ENCODE measurements around the gene RGS16.

Gene RGS16

DNA sequence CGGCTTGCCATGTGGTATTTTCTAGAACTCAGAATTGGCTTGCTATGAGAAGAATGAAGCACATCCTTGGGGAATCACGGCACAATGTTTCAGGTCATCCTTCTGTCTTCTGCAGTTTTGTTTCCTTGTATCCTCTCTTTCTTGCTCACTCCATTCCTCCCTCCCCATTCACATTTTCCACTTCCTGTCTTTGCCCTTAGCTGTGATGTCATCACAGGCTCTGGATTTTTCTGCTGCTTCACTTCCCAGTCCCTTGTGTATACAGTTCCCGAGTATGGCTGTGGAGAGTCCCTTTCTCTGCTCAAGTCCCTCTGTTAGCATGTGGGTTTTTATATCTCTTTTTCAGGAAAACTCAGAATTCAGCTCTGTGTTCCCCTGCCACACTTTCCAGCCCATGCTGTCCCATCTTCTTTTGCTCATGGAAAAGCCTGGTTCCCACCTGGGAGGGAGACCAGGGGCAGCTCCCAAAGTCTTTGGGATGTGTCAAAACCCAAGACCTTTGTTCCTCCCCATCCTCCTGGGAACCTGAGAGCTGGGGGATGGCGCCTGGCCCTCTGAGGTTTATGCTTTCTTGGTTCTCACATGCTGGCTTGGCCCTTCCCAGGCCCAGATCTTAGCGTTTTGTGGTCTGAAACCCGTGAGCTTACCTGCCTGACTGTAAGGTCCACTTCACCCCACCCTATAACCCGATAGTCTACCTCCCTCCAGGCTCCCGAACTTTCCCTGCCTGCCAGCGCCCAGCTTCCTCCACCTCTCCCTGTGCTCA lies 4.8 kb upstream of the RGS16 start:
- no peak for DNase-seq (ENCODE audit: low read depth in 2 of 2)

DNA sequence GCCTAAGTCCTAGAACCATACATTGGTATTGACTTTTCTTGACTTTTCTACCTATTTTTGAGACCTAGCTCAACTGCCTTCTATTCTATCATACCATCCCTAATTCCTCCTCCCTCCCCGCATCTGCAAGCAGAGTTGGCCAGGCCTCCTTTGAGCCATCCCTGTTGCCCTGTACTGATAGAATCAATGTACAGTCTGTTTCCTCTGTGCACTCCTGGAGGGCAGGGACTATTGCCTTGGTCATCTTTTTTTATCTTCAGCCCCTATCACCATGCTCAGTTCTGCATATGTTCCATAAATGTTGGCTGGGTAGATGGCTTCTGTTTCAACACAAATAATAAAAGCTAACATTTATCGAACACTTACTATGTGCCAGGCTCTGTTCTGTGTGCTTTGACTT lies 4.0 kb upstream of the RGS16 start:
- no peak for DNase-seq (ENCODE audit: low read depth in 2 of 2)

DNA sequence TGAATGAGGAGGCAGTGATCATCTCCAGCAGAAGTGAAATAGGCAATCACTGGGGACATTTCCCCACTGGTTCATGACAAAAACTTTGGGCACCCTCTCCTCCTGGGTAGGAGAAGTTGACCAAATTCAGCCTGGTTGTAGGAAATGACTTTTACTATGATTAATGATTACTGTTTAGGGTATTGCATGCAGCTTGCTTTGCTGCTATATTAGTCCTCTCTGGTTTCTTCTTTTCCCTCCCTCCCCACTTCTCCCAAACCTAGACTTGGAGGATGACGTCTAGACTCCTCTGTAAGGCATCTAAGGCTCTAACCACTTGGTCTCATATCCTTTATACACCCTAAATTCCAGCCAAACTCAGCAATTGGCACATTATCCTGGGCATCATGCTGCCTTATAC lies 3.4 kb upstream of the RGS16 start:
- no peak for DNase-seq (ENCODE audit: low read depth in 2 of 2)

DNA sequence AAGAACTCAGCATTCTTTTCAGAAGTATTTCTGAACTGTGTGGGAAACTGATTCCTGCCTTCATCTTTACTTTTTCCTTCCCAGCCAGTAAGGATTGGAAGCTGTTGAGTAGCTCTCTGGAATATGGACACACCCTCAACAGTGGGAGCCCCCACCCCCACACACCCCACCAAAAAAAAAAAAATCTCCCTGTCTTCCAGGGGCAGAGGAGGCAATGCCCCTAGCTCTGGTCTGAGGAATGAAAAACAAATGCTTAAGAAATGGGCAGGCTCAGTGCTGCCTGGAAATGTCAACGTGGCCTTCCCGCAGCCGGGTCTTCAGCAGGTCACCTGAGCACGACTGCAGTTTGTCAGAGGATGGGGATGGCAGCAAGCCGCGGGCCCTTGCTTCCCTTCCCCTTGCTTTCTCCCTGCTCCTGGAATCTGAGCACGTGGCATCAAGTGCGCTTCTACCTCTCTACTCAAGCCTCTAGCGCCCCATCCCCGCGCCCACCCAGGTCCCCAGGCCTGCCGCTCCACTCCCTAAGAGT lies 479 bp downstream of the RGS16 start:
- DNase-seq (ENCODE audit: low read depth in 2 of 2): no peak

DNA sequence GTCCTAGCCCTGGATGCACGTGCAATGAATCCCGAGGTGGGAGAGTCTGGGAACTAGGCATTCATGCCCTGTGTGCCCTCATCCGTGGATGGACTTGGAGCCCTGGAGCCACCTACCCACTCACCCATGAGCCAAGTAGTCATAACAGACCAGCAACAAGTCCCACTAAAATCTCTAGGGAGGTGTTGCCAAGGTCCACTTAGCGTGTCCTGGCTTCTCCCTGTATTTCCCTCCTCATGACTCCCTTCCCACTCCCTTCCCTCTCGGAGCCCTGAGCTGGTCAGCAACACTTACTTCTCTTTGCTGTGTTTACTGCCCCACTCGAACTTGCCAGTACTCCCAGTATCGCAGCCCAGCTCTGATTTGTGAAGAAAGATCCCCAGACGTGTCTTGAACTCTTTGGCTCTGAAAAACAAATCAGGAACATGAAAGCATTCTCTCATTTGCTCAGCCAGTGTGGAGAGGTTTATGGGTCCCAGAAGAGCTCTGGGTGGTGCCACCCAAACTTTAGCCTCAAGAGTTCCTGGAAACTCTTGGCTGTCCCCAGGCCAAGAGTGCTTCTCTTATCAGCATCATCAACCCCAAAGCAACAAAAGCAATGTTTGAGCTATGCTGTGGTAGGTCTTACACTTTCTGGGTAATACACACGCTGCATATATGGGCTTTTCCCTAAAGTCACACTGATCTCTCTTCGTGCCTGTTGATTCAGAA lies 1.1 kb downstream of the RGS16 start:
- no peak for DNase-seq (ENCODE audit: low read depth in 2 of 2)

DNA sequence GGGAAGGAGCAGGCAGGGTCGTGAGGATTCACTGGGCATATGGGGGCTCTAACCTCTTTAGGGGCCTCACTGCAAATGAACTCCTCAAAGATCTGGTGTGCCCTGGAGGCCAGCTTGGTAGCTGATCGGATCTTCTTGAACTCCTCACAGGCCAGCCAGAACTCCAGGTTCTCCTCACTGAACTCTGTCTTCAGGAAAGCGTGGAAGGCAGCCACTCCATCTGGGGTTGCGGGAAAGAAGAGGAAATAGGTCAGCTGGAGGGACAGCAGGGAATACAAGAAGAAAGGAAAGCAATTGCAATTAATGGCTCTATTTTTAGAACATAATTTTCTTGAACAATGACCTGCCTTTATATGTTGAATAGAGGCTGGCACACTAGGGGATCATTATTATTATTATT lies 2.3 kb downstream of the RGS16 start:
- no peak for DNase-seq (ENCODE audit: low read depth in 2 of 2)

DNA sequence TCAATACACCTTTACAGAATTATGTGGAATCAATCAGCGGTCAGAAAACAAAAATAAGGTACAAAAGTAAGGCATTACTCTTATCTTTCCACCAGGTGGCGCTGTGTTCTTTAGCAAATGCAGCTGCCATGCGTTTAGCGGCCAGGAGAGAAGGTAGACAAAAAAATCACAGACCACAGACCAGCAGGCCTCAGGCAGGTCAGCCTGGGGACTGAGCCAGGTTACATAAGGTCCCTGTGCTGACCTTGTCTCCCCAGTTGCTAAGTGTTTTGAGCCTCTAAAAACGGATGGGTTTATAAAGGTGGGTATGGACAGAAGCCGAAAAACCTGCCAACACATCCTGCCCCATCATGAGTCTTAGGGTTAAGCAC lies 2.8 kb downstream of the RGS16 start:
- peak in 1 of 2 experiments; percentile 35 for DNase-seq (ENCODE audit: low read depth in 2 of 2)

DNA sequence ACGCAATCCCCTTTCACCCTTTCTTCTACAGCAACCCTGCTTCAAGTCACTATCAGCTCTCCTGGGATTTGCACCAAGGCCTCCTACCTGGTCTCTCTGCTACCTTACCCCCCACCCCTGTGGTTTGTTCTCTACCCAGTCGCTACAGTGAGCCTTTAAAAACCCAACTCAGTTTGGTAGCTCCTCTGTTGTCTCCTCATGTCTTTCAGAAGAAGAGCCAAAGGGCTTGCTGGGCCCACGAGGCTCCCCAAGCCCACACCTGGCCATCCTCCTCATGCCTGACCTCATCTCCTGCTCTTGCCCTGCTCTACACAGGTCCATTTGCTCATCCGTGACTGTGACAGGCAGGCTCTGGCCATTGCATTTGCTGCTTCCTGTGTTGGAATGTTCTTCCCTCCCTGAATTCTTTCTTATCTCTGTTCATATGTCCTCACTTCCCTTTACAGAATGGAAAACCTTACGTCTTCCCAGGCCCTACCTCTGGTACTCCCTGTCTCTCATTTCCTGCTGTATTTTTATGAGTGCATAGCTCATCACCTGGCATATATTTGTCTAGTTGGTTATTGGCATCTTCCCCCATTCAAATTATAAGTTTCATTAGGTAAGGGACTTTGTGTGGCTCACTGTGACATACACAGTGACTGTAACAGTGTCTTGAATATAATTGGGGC lies 3.3 kb downstream of the RGS16 start:
- no peak for DNase-seq (ENCODE audit: low read depth in 2 of 2)

DNA sequence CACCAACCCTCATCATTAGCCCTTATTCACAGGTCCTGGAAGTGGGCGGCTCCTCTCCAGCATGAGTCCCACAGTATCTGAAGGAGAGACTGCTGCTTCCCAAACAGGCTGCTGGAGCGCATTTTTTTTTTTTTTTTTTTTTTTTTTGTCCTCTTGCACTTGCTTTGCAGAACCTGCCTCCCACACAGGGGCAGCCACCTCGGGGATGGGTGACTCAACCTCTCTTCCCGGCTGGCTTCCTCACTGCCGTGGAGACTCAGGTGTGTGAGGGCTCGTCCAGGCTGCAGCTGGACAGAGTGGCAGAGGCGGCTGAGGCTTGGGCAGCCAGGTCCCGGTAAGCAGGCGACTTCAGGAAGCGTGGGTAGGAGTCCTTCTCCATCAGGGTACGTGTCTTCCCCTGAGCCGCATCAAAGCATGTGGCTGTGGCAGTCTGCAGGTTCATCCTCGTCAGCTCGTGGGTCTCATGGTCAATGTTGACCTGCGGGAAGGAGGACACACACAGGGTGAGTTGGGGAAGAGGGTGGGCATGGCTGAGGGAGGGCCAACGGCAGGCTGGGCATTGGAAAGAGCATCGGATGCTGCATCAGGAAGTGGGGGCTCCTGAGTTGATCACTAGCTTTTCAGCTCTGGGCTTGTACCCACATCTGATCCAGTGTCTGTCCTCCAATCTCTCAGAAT lies 4.0 kb downstream of the RGS16 start:
- no peak for DNase-seq (ENCODE audit: low read depth in 2 of 2)

DNA sequence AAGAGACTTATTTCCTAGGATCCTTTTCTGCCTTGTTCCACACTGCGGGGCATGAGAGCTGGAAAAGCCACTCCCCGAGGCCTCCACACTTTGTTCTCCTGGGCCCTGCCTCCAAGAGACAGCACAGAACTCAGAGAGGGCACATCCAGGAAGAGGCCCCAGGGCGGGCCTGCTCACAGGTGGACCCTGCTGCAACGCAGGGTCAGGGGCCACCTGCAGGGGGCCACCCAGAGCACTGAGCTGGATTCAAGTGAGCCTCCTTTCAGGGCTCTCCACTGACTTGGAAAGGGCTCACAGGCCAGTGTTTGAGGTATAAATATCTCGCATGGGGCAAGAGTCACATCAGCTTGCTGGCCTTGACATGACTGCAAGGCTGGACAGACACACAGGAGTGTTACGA lies 4.8 kb downstream of the RGS16 start:
- DNase-seq (ENCODE audit: low read depth in 2 of 2): no peak

DNA sequence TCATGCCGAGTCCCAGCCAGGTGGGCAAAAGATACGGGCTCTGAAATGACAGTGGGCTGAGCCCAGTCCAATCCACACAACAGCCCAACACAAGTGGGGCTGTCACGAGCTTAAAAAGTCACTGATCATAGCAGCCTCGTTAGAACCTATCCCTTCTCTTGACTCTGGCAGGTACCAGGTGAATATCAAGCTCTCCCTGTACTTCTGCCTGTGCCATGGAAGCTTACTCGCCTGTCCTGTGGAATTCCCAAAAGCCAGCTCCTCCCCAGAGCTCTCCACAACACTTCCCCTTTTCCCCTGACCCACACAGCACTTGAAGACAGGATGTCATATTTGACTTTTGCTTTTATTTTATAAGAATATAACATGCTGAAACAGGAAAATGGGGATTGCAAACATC lies 5.9 kb downstream of the RGS16 start:
- DNase-seq (ENCODE audit: low read depth in 2 of 2): no peak

DNA sequence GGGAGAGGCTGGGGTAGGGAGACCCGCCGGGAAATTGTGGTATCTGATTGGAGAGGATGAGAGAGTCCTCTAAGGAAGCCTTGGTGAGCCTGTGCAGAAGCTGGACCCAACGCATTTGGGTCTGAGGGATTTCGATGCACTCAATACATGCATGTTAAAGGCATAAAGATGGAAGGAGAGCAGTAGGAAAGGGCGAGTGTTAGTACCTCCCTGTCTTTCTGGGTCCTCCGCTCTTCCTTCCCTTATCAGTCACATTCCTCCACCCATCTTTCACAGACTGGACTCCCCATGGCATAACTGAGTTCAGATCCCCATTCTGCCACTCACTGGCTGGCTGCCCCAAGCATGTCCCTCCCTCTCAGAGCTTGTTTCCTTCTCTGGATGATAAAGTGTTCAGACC lies 7.3 kb downstream of the RGS16 start:
- DNase-seq (ENCODE audit: low read depth in 2 of 2): no peak

DNA sequence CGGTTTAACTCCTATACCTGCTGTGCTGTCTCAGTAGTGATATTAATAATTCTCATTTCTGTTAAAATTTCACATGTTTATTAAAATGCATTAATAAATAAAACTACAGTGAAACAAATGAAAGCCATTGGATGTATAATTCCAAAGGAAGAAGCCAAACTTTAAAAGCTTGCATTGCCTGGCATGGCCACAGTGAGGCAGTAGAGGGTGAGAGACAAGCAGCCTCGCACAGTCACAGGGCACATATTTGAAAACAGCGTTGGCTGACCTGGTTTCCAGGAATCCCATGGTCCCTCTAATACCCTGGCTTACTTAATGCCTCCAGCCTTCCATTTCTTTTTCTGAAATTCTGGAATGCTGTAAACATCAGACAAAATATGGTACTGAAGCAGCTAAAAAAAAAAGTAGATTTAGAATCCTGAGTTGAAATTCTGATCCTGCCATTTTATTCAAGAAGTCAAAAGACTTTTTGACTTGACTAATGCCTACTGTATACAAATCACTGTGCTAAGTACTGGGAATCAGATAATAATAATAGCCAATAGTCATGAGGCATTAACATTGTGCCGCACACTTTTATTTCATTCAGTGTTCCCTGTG lies 8.4 kb downstream of the RGS16 start:
- peak; percentile 36 to 66 for DNase-seq (ENCODE audit: low read depth in 2 of 2)

DNA sequence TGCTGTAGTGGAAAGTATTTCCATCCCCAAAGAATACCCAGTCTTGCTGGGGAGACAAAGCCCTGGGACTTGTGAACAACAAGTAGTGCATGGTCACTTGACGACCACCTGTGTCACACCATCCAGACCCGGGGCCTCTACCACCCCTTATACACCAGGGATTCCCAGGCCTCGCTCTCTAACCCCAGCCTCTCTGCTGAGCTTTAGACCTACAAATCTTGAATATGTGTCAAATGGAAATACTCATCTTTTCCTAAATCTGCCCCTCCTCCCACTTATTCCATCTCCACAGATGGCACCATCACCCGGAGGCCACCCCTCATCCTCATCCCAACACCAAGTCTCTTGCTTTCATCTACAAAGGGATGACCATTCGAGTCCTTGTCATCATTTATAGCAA lies 14.3 kb downstream of the RGS16 start:
- DNase-seq (ENCODE audit: low read depth in 2 of 2): no peak

DNA sequence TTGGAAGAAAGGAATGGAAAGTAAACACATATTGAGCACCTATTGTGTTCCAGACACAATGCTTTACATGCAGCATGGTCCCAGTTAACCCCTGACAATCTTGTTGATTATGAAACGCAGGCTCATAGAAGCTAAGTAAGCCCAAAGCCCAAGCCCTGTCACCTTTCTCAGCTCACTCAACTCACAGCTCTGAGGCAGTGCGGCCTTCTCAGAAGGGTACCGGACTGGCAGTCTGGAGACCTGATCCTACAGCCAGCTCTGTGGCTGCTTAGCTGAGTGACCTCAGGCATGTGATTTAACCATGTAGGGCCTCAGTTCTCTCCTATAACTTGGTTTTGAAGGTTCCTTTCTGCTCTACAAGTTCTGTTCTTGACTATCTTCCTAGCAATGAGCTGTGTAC lies 14.7 kb downstream of the RGS16 start:
- DNase-seq (ENCODE audit: low read depth in 2 of 2): no peak

DNA sequence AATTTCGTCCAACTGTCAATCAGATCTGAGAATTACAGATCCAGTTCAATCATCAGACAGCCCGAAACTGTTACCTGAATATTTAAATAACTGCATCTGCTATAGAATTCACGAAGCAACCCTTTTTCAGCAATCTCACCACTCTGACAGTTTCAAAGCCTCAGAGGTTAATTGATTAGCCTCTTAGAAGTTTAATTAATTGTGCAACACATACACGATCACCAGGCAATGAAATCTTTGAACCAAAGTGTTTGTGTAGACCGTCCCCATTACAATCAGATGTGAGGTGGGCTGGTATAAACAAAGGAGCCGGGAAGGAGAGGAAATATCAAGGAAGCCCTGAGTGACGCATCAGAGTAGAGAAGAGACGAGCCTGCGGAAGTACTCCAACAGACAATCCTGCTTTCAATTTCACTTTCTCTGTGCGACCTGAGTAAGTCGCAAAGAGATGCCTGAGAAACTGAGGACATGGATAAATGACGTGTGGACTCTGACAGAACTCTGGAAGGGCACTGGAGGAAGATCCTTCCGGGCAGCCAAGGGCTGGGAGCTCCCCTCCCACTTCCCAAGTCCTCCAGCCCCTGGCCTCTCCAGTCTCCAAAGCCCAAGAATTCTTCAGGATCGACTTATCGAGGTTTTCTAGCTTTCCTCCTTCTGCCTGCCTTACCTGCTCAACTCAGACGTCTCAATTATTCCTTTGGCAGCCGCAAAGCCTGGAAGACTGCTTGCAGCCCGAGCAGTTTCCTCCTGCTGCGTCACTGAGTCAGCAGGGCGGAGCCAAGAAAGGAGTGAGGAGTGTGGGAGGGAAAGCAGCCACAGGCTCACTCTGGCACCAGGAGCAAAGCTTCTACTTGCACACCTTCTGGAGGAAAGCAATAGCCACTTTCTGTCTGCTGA lies 15.4 kb downstream of the RGS16 start, which contains the start of gene RNASEL:
Gene RNASEL, minus strand, starts transcription at position 757 of the 897 bp plus-strand sequence. CDS start 2,450 bp downstream, outside the sequence.
- peak; percentile 38 to 60 for DNase-seq (ENCODE audit: low read depth in 2 of 2)

DNA sequence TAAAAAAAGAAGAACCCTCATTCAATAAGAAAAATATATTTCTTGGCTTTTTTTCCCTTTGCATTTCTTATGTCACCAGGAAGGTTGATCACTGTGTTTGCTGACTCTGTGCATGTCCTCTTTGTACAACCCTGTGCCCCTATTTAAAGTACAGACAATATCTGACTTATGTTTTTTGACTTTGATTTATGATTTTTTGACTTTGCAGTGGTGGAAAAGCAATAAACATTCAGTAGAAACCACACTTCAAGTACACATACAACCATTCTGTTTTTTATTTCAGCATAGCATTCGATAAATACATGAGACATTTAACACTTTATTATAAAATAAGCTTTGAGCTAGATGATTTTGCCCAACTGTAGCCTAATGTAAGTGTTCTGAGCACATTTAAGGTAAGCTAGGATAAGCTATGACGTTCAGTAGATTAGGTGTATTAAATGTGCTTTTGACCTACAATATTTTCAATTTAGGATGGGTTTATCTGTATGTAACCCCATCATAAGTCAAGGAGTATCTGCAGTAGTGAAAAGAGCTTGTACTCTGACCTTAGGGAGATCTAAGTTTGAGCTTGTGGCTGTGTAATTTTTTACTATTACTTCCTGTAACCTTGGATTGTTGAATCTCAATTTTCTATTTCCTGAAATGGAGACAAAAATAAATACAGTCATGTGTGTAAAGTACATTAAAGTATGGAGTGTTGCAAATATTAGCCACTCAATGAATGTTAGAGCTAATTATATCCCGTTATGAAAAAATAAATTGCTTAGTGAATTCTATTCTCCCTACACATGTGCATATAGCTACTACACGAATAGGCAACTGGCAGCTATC lies 16.3 kb downstream of the RGS16 start:
- DNase-seq (ENCODE audit: low read depth in 2 of 2): no peak

DNA sequence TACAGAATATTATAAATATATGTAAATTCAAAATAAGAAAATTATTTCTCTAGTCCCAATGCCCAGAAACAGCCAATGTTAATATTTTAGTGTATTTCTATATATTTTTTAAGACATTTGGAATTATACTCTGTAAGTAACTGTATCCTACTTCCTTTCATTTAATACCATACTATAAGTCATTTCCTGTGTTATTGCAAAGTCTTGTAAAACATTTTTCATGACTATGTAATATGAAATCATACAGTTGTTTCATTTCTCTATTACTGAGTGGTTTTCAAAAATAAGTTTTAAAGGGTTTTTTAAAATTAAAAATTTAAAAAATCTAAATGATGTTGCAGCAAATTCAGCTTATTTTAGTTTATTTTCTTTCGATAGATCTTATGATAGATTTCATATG lies 17.1 kb downstream of the RGS16 start:
- DNase-seq (ENCODE audit: low read depth in 2 of 2): no peak

DNA sequence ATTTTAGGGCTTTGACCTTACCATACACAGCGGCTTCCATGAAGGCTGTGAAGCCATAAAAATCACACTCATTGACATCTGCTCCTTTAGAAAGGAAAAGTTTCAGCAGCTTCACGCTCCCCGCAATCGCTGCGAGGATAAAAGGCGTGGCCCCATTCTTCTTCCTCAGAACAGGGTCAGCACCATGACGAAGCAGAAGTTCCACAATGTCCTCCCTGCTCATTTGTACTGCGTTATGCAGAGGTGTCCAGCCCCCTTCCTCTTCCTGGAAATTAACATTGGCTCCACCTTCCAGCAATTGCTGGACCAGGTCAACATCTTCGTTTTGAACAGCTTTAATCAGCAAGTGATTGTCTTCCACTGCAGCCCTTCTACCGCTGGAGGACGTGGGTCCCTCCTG lies 17.8 kb downstream of the RGS16 start:
- no peak for DNase-seq (ENCODE audit: low read depth in 2 of 2)

DNA sequence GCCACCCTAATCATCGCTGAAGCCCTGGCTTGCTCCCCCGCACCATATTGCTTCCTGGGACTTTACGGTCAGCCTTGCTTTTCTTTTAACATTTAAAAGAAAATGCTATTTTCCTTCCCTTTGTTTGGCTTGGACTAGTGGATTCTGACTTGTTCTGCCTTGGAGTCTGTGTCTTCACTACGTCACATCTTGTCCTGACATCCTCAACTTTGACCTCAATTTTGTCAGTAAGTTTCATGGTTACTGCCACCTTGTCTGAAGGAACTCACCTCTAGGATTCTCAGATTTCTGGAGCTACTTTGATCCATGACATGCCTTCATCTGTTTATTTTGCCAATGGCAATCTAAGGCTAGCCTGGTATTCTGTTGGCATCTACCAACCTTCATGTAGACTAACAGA lies 19.4 kb downstream of the RGS16 start:
- no peak for DNase-seq (ENCODE audit: low read depth in 2 of 2)
